ENCODE data around the gene MUC5B.
"Not testable (repeated sequence)": the region's sequence is repeated elsewhere in the genome, so short reads cannot be mapped to it uniquely, and the experiment has no call there.

Gene MUC5B

DNA sequence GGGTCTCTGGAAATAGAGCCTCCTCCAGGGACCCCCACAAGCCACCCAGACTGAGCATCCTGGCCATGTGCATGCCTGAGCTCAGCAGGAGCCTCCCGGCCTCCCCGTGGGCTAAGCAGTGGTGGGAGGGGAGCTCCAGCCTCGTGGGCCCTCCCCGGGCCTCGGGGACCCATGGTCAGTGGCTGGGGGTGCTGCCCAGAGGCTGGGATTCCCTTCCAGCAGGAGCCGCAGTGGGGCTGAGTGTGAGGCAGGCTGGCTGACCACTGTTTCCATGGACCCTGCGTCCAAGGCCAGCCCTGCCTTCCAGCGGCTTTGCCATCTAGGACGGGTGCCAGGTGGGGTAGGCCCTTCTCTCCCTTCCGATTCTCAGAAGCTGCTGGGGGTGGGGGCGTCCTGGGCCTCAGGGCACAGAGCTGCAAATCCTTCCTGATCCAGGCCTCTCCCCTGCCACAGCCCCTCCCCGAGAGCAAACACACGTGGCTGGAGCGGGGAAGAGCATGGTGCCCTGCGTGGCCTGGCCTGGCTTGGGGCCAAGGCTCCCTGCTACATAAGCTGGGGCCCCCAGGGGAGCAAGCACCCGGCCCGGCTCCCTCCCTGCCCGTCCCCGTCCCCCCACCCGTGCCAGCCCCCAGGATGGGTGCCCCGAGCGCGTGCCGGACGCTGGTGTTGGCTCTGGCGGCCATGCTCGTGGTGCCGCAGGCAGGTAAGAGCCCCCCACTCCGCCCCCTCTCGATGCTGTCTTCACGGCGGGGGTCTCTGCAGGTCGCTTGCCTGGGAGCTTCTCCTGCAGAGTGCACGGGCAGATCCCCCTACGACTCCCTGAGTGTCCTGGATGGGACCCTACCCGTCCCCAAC lies at the start of gene MUC5B:
Gene MUC5B, plus strand, starts transcription at position 576 of the 855 bp plus-strand sequence. Its CDS starts 58 bp downstream, at position 634.
- no peak for DNase-seq

GRCh38 chr11:1173396-1173795 lies 49.5 kb upstream of the MUC5B start:
- DNase-seq: not testable (repeated sequence)

DNA sequence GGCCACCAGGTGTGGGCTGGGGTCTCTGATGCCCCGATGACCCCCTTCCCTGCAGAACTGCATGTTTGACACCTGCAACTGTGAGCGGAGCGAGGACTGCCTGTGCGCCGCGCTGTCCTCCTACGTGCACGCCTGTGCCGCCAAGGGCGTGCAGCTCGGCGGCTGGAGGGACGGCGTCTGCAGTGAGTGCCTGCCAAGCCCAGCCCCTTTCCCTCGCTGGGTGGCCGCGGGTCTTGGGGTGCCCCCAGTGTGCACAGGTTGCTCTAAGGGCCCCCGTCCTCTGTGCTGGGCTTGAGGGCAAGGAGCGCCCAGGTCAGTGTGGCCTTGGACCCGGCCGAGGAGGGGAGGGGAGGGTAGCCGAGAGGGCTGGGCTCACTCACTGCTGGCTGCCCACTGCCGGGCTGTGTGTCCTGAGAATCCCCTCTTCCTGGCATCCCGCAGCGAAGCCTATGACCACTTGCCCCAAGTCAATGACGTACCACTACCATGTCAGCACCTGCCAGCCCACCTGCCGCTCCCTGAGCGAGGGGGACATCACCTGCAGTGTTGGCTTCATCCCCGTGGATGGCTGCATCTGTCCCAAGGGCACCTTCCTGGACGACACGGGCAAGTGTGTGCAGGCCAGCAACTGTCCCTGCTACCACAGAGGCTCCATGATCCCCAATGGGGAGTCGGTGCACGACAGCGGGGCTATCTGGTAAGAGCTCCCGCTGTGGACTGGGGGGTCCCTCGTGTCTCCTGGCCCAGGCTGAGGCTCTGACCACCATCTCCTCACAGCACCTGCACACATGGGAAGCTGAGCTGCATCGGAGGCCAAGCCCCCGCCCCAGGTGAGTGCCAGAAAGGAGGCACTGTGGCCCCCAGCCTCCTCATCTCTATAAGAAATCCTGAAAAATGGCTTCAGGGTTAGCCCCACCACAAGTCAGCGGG lies 48.2 kb upstream of the MUC5B start:
- DNase-seq: no peak

GRCh38 chr11:1175461-1176223 lies 47.2 kb upstream of the MUC5B start:
- DNase-seq: no peak

GRCh38 chr11:1176224-1177019 lies 46.4 kb upstream of the MUC5B start:
- DNase-seq: no peak

GRCh38 chr11:1177020-1177770 lies 45.7 kb upstream of the MUC5B start:
- no peak for DNase-seq

DNA sequence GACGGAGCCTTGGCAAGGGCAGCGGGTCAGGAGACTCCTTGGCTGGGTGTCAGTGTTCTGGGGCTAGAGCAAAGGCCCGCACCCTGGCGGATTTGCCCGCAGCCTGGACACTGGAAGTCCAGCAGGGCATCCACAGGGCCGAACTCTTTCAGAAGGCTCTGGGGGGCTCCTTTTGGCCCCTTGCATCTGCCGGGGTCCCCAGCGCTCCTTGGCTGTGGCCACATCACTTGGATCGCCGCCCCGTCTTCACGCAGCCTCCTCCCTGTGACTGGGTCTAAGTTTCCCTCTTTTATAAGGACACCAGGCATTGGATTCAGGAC lies 45.1 kb upstream of the MUC5B start:
- no peak for DNase-seq

DNA sequence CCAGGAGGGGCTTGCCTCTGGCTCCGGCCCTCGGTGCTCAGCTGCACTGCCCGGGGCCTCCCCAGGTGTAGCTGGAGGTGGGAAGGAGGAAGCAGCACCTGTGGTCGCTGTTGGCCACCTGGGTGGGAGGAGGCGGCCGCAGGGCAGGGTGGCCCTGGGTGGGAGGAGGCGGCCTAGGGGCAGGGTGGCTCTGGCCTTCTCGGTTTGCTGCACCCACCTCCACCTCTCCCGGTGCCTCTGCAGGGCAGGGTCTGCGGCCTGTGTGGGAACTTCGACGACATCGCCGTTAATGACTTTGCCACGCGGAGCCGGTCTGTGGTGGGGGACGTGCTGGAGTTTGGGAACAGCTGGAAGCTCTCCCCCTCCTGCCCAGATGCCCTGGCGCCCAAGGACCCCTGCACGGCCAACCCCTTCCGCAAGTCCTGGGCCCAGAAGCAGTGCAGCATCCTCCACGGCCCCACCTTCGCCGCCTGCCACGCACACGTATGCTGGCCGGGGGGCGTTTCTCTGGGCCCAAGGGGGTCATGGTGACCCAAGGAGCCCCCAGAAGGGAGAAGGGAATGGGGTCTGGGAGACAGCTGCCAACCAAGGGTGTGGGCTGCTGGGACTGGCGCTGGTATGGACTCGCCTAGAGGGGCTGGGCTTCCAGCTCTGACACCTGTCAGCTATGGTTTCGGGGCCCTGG lies 44.5 kb upstream of the MUC5B start:
- no peak for DNase-seq

DNA sequence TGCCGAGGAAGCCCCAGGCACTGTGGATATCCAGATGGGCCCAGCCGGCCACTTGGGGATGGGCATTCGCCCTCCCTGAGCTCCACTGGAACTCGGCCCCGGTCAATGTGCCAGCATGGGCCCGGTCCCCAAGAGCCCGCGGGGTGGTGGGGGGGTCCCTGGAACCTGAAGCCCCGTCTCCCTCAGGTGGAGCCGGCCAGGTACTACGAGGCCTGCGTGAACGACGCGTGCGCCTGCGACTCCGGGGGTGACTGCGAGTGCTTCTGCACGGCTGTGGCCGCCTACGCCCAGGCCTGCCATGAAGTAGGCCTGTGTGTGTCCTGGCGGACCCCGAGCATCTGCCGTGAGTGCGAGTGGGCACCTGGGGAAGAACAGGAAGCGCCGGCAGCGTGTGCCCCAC lies 44.0 kb upstream of the MUC5B start:
- DNase-seq: no peak

- no peak for DNase-seq
Observed at GRCh38 chr11:1179641-1180040, 43.2 kb upstream of the MUC5B start.

GRCh38 chr11:1180171-1180570 lies 42.7 kb upstream of the MUC5B start:
- DNase-seq: no peak

DNA sequence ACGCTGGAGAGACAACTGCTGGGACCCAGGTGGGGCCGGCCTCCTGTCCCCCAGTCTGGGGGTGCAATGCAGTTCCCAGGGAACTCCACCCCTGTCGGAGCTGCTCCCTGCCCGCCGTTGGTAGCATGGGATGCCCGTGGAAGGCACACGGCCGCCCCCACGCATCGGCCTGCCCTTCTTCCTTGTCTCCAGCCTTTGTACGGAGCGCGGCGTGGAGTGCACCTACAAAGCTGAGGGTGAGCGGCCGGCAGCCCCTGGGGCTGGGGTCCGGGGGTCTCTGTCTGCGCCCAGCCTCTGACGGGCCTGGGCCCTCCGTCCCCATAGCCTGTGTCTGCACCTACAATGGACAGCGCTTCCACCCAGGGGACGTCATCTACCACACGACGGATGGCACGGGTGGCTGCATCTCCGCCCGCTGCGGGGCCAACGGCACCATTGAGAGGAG lies 41.9 kb upstream of the MUC5B start:
- no peak for DNase-seq

DNA sequence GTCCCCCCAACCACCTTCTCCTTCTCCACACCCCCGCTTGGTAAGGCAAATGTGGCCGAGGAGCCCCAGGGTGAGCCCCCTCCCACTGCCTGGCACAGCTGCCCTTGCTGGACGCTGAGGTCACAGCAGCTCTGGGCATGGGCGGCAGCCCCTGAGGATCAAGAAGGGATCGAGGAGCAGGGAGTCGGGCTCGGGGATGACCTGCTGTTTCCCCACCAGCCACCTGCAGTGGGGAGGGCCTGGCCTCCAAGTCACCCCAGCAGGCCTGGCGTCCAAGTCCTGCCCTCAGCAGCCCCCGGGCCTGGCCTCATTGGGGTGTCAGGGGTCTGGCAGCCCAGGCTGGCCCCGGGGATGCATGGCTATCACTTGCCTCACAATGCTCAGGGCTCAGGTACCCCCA lies 41.4 kb upstream of the MUC5B start:
- DNase-seq: no peak

DNA sequence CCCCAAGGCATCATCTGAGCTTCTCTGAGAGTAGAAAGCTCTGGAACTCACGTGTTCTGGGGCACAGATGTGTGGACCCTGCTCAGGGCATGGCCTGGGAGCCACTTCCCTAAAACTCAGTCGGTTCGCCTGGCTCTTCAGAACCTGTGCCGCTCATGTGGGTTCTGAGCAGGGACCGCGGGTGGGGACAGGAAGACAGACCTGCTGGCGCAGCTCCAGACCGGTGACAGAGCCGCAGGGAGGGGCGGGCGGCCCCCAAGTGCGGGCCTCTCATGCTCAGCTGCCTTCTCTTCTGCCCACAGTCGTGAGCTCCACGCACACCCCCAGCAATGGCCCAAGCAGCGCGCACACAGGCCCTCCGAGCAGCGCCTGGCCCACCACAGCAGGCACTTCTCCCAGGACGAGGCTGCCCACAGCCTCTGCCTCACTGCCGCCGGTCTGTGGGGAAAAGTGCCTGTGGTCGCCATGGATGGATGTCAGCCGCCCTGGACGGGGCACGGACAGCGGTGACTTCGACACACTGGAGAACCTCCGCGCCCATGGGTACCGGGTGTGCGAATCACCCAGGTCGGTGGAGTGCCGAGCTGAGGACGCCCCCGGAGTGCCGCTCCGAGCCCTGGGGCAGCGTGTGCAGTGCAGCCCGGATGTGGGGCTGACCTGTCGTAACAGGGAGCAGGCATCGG lies 40.9 kb upstream of the MUC5B start:
- no peak for DNase-seq

- DNase-seq: not testable (repeated sequence)
Observed at GRCh38 chr11:1184139-1184538, 38.7 kb upstream of the MUC5B start.

- DNase-seq: not testable (repeated sequence)
Observed at GRCh38 chr11:1188451-1189130, 34.3 kb upstream of the MUC5B start.

- not testable (repeated sequence) for DNase-seq
Observed at GRCh38 chr11:1189816-1190215, 33.0 kb upstream of the MUC5B start.

DNA sequence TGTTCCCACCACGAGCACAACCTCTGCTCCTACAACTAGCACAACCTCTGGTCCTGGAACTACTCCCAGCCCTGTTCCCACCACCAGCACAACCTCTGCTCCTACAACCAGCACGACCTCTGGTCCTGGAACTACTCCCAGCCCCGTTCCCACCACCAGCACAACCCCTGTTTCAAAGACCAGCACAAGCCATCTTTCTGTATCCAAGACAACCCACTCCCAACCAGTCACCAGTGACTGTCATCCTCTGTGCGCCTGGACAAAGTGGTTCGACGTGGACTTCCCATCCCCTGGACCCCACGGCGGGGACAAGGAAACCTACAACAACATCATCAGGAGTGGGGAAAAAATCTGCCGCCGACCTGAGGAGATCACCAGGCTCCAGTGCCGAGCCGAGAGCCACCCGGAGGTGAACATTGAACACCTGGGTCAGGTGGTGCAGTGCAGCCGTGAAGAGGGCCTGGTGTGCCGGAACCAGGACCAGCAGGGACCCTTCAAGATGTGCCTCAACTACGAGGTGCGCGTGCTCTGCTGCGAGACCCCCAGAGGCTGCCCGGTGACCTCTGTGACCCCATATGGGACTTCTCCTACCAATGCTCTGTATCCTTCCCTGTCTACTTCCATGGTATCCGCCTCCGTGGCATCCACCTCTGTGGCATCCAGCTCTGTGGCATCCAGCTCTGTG lies 30.9 kb upstream of the MUC5B start:
- DNase-seq: not testable (repeated sequence)

DNA sequence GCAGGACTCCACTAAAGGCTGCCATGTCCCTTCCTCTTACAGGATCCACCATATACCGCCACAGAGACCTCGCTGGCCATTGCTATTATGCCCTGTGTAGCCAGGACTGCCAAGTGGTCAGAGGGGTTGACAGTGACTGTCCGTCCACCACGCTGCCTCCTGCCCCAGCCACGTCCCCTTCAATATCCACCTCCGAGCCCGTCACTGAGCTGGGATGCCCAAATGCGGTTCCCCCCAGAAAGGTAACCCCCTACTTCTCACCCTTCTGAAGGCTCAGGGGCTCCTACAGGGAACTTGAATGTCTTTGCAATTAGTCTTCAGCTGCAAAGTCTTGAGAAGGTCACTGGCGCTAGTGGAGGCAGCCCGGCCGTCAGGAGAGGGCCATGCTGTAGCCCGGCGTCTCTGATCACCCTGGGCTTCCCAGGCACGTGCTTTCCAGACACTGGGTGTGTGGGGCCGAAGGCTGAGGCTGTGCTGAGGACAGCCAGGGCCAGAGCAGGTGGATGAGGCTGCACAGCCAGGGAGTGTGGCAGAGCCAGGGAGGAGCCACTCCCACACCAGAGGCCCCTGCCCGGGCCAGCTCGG lies 30.0 kb upstream of the MUC5B start:
- no peak for DNase-seq
